Measurements from ENCODE around the gene AOAH. TPM values are rescaled to one million over a fixed set of nuclear protein-coding genes. Genes with fewer than 3 reads are reported as not detected.

Gene AOAH
- total RNA-seq, 2 donors from 2014 or later = 2.5 to 7.2 TPM

- DNase-seq (ENCODE audit: low spot score) = no peak
- Histone ChIP-seq H3K9me3 (no peaks in the 10 kb centered on the region), H3K4me3 (no peak overlapping the region), H3K27ac (no peak overlapping the region), H3K27me3 (no peaks in the 10 kb centered on the region), H3K4me1 (no peaks in the 10 kb centered on the region), H3K36me3 (no peaks in the 10 kb centered on the region)
- no peak for TF ChIP-seq CTCF (IDR thresholded peaks at IDR 0.05)
Observed at GRCh38 chr7:36762394-36762793, 38.1 kb upstream of the AOAH start.

GRCh38 chr7:36761835-36762234, 37.5 kb upstream of the AOAH start:
- no peak for TF ChIP-seq CTCF (IDR thresholded peaks at IDR 0.05)
- Histone ChIP-seq H3K4me3 (no peak overlapping the region), H3K27ac (no peak overlapping the region), H3K27me3 (no peaks in the 10 kb centered on the region), H3K4me1 (no peaks in the 10 kb centered on the region), H3K9me3 (no peaks in the 10 kb centered on the region), H3K36me3 (no peaks in the 10 kb centered on the region)
- no peak for DNase-seq (ENCODE audit: low spot score)

- Histone ChIP-seq H3K27me3 (no peaks in the 10 kb centered on the region), H3K36me3 (no peaks in the 10 kb centered on the region), H3K4me1 (no peaks in the 10 kb centered on the region), H3K9me3 (no peaks in the 10 kb centered on the region), H3K4me3 (no peak overlapping the region), H3K27ac (no peak overlapping the region)
- no peak for TF ChIP-seq CTCF (IDR thresholded peaks at IDR 0.05)
- no peak for DNase-seq (ENCODE audit: low spot score)
Observed at GRCh38 chr7:36760856-36761762, 36.8 kb upstream of the AOAH start.

GRCh38 chr7:36758879-36759278, 34.6 kb upstream of the AOAH start:
- TF ChIP-seq CTCF (IDR thresholded peaks at IDR 0.05) = no peak
- no peaks in the 10 kb centered on the region for H3K9me3 ChIP-seq
- H3K27me3 ChIP-seq = no peaks in the 10 kb centered on the region
- no peaks in the 10 kb centered on the region for H3K4me1 ChIP-seq
- H3K4me3 ChIP-seq = no peak overlapping the region
- no peak overlapping the region for H3K27ac ChIP-seq
- H3K36me3 ChIP-seq = no peaks in the 10 kb centered on the region
- no peak for DNase-seq (ENCODE audit: low spot score)

GRCh38 chr7:36755484-36755883, 31.2 kb upstream of the AOAH start:
- Histone ChIP-seq H3K27me3 (no peaks in the 10 kb centered on the region), H3K4me1 (no peaks in the 10 kb centered on the region), H3K27ac (no peak overlapping the region), H3K4me3 (no peak overlapping the region), H3K9me3 (no peaks in the 10 kb centered on the region), H3K36me3 (no peaks in the 10 kb centered on the region)
- TF ChIP-seq CTCF (IDR thresholded peaks at IDR 0.05) = no peak
- no peak for DNase-seq (ENCODE audit: low spot score)
